GM21528 (cell line): ENCODE results near the gene FNIP1.
"Not testable (repeated sequence)": the region's sequence is repeated elsewhere in the genome, so short reads cannot be mapped to it uniquely, and the experiment has no call there.

Experiments used
- ATAC-seq: cut with Tn5 transposase; IDR thresholded peaks from one replicate; pipeline ENCODE4 v1.9.1; 2021; ENCODE audit warnings: mild to moderate bottlenecking, moderate library complexity; ENCODE audit not compliant: unreplicated experiment, low FRiP score

FNIP1 gene

GRCh38 chr5:131787736-131788135 lies 9.1 kb downstream of the FNIP1 start:
- no peak for ATAC-seq

GRCh38 chr5:131786900-131787692 lies 9.7 kb downstream of the FNIP1 start:
- no peak for ATAC-seq

- no peak for ATAC-seq
Observed at GRCh38 chr5:131786036-131786435, 10.8 kb downstream of the FNIP1 start.

DNA sequence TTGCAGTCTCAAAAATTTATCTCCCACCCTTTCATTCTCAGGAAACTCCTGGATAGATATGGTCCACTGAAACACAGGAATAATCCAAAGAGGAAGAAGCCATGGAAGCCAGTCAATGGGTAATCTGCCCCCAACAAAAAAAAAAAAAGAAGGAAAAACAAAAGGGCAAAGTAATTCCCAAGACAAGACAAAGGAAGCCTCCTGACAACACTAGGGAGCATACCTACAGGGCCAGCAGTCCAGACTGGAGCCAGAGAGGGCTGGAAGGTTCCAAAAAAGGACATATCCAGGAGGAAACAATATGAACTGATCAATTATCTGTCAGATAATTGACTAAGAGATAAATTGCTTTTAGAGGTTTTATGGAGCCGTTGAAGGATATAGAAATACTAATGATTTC lies 12.9 kb downstream of the FNIP1 start:
- no peak for ATAC-seq

DNA sequence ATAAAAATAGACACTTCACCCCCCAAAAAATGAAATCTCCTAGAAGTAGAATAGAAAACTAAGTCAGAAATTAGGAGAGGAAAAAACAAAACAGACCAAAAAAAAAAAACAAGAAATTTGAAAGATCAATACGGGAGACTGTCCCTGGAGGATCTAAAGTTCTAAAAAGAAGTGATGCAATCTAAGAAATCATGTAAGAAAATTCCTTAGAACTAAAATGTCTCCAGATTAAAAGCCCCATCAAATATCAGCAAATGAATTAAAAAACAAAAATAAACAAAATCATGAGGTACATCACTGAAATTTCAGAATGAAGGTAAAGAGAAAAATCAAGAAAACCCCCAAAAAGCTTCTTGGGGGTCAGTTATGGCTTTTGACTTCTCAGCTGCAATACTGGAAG lies 13.5 kb downstream of the FNIP1 start:
- no peak for ATAC-seq

DNA sequence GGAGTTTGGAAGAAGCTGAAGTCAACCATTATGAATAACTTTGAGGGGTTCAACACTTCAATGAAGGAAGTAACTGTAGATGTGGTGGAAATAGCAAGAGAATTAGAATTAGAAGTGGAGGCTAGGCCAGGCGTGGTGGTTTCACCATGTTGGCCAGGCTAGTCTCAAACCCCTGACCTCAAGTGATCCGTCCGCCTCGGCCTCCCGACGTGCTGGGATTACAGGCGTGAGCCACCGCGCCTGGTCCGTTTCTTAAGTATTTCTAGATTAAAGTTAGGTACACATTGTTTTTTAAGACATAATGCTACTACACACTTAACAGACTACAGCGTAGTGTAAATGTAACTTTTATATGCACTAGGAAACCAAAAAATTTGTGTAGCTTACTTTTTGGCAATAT lies 14.1 kb downstream of the FNIP1 start:
- ATAC-seq = no peak

DNA sequence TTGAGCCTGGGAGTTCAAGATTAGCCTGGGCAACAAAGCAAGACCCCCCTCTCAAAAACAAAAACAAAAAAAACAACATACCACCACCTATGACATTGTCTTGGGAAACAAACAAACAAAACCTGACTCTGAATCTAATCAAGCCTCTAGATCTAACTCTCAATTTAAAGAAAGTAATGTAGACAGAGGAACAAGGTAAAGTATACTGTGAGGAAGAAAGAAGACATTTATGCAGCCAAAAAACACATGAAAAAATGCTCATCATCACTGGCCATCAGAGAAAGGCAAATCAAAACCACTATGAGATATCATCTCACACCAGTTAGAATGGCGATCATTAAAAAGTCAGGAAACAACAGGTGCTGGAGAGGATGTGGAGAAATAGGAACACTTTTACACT lies 18.7 kb downstream of the FNIP1 start:
- not testable (repeated sequence) for ATAC-seq

- no peak for ATAC-seq
Observed at GRCh38 chr5:131776450-131776849, 20.4 kb downstream of the FNIP1 start.

DNA sequence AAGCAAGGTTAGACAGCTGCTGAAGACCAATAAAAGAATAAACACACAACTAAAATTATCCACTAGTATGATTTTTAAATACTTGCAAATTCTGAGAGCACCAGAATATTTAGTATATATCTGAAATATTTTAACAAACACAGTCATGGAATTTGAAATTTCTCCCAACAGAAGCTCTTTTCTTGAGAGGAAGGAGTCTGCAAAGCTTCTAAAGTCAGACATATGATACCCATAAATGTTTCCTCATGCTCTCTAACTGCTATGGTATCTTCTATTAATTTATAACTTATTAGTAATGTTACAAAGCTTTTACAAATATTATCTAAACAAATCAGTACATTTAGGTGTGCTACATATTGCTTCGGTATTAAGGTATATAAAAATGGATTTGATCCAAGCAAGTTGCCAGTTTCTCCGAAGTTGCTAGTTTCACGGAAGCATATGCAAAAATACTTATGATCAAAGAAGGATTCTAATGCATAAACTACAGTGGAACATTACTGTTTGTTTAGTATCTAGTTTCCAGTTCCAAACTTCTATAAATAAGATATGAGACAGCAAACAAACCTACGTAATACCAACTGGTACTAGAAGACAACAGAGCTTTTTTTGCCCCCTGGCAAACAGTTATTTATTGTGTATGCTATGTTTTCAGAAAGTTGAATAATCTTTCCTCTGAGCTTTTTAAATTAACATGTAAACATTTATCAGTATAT lies 22.0 kb downstream of the FNIP1 start:
- no peak for ATAC-seq

DNA sequence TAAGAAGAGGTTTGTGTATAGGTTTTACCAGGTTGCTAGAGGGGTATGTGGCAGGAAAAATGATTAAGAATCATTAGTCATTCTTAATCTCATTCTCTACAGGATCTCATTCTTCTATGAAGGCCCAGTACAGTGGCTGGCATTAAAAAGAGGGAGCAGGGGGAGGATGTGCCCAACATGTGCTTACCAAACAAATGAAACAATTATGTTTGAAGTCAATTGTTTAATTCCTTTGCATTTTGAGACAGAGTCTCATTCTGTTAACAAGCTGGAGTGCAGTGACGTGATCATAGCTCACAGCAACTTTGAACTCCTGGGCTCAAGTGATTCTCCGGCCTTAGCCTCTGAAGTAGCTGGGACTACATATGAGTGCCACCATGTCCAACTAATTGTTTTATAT lies 23.0 kb downstream of the FNIP1 start:
- no peak for ATAC-seq

DNA sequence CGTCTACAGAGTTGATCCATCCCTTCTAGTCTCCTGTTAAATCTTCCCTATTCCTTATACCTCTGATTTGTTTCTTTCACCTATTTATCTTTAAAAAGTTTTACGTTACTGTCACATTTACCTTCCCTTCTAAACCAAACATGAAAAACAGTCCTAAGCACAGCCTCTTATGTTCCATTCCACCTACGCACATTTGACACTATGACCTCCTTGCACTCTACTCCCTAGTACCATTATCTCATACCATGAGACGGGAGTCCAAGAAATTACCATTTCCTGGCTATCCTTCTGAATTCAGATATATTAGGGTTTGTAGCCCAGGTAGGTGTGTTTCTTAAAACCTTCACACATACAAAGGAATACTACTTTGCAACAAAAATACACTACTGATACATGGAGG lies 25.1 kb downstream of the FNIP1 start:
- no peak for ATAC-seq

GRCh38 chr5:131769961-131770360 lies 26.9 kb downstream of the FNIP1 start:
- ATAC-seq = no peak

GRCh38 chr5:131769336-131769735 lies 27.5 kb downstream of the FNIP1 start:
- ATAC-seq = no peak

DNA sequence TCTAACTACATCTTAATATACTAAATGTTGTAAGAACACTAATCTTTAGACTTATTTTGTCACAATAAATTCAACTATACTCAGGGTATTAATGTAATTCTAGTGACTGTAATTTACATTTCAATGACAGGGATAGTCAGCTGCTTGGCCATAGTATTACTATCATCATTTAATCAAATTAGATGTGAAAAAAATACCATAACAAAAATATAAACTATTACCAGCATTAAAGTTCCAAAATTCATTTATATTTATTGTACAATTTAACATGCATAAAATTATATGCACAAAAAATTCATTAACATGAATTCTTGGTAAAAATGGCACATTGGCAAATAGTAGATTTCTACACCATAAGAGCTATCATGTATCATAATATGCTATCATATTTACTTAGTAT lies 28.9 kb downstream of the FNIP1 start:
- no peak for ATAC-seq

- no peak for ATAC-seq
Observed at GRCh38 chr5:131766689-131767088, 30.1 kb downstream of the FNIP1 start.

GRCh38 chr5:131765261-131765660 lies 31.6 kb downstream of the FNIP1 start:
- ATAC-seq = no peak

- ATAC-seq = no peak
Observed at GRCh38 chr5:131763968-131764367, 32.8 kb downstream of the FNIP1 start.

DNA sequence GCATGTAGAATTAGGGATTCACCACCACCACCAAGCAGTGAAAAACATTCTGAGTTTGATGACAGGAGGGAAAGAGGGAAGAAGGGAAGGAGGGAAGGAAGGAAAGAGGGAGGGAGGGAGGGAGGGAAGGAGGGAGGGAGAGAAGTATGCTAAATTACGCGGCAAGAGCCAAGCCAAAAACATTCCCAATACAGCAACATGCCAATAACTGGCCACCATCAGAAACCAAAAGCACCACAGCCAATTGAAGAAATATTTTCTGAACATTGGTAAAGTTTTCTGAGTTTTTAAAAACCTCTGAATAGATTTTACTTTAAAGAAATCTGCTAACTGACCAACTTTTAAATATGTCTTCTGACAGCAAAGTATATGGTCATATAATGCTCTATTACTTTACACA lies 36.0 kb downstream of the FNIP1 start:
- ATAC-seq = no peak

DNA sequence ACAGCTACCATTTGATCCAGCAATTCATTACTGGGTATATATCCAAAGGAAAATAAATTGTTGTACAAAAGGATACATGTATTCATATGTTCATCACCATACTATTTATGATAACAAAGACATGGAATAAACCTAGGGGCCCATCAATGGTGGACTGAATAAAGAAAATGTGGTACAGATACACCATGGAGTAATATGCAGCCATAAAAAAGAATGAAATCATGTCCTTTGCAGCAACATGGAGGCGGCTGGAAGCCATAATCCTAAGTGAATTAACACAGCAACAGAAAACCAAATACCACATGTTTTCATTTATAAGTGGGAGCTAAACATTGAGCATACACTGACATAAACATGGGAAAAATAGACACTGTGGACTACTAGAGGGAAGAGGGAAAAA lies 37.1 kb downstream of the FNIP1 start:
- no peak for ATAC-seq

DNA sequence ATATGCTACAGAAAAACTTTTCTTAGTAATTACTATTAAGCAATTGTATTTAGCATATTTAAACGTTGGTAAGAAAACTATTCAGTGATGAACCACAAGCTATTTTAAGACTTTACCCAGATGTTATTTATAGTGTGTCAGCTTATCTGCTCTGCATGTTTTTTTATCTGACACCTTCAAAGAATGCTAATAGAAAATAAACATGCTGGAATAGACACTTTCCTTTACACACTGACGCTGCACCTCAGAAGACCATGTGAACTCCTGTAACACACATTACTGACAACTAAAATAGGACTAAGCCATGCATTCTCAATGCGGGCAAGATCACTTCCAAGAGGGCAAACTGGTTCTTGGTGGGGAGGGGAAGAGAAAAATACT lies 38.3 kb downstream of the FNIP1 start:
- no peak for ATAC-seq

GRCh38 chr5:131757830-131758519 lies 38.8 kb downstream of the FNIP1 start:
- ATAC-seq = no peak

DNA sequence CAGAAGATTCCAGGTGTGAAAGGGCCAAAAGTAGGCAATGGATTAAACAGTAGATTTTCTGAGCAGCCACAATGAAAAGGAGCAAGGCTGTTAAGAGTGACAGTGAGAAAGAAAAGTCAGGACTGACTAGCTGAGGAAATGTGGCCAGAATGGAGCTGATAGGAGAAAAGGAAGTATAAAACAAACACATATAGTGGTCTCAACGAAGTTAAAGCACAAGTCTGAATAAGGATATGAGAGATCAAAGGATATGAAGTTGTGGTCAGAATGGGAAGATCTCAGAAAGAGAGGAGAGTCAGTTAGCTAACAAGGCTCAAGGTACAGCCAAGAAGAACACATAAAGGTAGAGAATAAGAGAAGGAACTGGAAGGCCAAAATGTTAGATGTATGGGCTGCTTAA lies 39.9 kb downstream of the FNIP1 start:
- no peak for ATAC-seq
